Peyer's patch (tissue), 4 donors: ENCODE results near the gene C1orf35.

Experiments
- POLR2A ChIP-seq, 2 donors: fragments of 450-650 bp; IDR thresholded peaks; one replicate each; pipeline ENCODE4 v1.5.1; 2017; ENCODE audit warnings: antibody characterized with exemption in 2 of 2, mild to moderate bottlenecking in 2 of 2, moderate library complexity in 2 of 2
- TF ChIP-seq, protein P1 (sequence below), 6 experiments: fragments of 450-650 bp in 4 of 6; fragments of 200-600 bp in 2 of 6; sonication (generic) in 1 of 6; IDR thresholded peaks; one replicate each; pipeline ENCODE4 v1.5.1; 2017 to 2019; ENCODE audit warnings: antibody characterized with exemption in 6 of 6, mild to moderate bottlenecking in 3 of 6, moderate library complexity in 1 of 6

DNA sequence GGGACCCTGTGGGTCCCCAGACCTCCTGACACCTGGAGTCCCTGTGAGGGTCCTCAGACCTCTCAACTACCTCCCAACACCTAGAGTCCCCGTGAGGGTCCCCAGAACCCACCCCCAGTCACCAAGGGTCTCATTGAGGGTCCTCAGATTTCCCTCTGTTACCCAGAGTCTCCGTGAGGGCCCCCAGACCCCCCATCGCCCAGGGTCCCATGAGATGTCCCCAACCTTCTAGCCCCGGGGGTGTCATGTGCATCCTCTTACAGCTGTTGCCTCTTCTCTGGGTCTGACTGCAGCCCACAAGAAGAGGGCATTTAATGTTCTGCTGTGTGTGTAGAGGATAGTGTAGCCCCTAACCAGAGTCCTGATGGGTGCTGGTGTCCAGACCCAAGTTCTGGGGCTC lies 44.6 kb upstream of the C1orf35 start:
- TF ChIP-seq, protein P1, sequence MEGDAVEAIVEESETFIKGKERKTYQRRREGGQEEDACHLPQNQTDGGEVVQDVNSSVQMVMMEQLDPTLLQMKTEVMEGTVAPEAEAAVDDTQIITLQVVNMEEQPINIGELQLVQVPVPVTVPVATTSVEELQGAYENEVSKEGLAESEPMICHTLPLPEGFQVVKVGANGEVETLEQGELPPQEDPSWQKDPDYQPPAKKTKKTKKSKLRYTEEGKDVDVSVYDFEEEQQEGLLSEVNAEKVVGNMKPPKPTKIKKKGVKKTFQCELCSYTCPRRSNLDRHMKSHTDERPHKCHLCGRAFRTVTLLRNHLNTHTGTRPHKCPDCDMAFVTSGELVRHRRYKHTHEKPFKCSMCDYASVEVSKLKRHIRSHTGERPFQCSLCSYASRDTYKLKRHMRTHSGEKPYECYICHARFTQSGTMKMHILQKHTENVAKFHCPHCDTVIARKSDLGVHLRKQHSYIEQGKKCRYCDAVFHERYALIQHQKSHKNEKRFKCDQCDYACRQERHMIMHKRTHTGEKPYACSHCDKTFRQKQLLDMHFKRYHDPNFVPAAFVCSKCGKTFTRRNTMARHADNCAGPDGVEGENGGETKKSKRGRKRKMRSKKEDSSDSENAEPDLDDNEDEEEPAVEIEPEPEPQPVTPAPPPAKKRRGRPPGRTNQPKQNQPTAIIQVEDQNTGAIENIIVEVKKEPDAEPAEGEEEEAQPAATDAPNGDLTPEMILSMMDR (IDR thresholded peaks at IDR 0.05), result no peak
- TF ChIP-seq POLR2A (IDR thresholded peaks at IDR 0.05), result no peak
